ENCODE results near the gene ANKRD40. TPM values are rescaled to one million over a fixed set of nuclear protein-coding genes. Genes with fewer than 3 reads are reported as not detected.

ANKRD40 gene
- total and polyA plus RNA-seq, 9 of the 15 experiments (the other 6 are each of a cell fraction or from before 2014, with no cell fraction given) = 9.0 to 28.9 (median 27.7) TPM

DNA sequence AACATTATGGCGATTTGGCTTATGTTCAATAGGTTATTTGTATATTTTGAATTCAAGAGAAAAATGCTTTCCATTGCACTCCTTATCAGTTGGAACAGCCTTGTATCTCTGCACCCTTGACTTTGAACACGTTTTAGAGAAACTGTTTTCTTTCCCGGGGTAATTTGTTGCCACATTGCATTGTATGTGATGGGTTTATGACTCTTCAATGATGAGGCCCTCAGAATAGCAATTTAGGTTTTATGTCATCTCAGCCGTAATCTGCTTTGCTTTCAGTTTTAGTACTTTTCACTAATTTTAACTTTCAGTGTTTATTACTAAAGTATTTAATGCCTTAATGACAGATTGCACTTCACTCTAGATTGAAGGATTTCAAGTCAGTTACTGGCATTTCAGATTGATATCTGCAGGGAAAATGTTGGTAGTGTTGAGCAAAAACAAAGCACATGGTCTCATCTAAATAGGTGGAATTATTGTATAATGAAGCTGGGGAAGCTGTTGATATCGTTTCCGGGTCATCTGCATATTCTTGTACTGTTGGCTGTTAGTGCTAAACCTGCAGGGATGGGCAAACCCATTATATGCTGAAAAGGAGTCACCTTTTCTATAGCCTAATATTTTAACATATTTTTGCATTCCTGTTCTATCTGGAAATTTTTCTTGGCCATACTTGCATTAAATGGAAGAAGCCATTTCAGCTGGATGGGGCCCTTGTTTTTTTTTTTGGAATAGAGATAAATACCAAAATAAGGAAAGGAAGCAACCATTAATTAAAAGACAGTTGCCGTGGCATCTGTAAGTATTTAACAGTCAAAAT lies 13.7 kb upstream of the ANKRD40 start (continued):
- TF ChIP-seq, protein P1, sequence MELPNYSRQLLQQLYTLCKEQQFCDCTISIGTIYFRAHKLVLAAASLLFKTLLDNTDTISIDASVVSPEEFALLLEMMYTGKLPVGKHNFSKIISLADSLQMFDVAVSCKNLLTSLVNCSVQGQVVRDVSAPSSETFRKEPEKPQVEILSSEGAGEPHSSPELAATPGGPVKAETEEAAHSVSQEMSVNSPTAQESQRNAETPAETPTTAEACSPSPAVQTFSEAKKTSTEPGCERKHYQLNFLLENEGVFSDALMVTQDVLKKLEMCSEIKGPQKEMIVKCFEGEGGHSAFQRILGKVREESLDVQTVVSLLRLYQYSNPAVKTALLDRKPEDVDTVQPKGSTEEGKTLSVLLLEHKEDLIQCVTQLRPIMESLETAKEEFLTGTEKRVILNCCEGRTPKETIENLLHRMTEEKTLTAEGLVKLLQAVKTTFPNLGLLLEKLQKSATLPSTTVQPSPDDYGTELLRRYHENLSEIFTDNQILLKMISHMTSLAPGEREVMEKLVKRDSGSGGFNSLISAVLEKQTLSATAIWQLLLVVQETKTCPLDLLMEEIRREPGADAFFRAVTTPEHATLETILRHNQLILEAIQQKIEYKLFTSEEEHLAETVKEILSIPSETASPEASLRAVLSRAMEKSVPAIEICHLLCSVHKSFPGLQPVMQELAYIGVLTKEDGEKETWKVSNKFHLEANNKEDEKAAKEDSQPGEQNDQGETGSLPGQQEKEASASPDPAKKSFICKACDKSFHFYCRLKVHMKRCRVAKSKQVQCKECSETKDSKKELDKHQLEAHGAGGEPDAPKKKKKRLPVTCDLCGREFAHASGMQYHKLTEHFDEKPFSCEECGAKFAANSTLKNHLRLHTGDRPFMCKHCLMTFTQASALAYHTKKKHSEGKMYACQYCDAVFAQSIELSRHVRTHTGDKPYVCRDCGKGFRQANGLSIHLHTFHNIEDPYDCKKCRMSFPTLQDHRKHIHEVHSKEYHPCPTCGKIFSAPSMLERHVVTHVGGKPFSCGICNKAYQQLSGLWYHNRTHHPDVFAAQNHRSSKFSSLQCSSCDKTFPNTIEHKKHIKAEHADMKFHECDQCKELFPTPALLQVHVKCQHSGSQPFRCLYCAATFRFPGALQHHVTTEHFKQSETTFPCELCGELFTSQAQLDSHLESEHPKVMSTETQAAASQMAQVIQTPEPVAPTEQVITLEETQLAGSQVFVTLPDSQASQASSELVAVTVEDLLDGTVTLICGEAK (IDR thresholded peaks at IDR 0.05) = peak; percentile 72
- TF ChIP-seq, protein P1 (CRISPR knock-in tag; IDR thresholded peaks at IDR 0.05) = no peak
- no peak for TF ChIP-seq PPARD (CRISPR knock-in tag; IDR thresholded peaks at IDR 0.05)
- TF ChIP-seq ZNF76 (CRISPR knock-in tag; IDR thresholded peaks at IDR 0.05; ENCODE audit: borderline replicate concordance) = no peak
- TF ChIP-seq ZEB2 (IDR thresholded peaks at IDR 0.05) = 0 out of 2 replicates have a peak, but pooled peaks have one; percentile 34
- TF ChIP-seq HDAC3 (IDR thresholded peaks at IDR 0.05; ENCODE audit: borderline replicate concordance, partially characterized antibody) = peak; percentile 42
- TF ChIP-seq, protein P2, sequence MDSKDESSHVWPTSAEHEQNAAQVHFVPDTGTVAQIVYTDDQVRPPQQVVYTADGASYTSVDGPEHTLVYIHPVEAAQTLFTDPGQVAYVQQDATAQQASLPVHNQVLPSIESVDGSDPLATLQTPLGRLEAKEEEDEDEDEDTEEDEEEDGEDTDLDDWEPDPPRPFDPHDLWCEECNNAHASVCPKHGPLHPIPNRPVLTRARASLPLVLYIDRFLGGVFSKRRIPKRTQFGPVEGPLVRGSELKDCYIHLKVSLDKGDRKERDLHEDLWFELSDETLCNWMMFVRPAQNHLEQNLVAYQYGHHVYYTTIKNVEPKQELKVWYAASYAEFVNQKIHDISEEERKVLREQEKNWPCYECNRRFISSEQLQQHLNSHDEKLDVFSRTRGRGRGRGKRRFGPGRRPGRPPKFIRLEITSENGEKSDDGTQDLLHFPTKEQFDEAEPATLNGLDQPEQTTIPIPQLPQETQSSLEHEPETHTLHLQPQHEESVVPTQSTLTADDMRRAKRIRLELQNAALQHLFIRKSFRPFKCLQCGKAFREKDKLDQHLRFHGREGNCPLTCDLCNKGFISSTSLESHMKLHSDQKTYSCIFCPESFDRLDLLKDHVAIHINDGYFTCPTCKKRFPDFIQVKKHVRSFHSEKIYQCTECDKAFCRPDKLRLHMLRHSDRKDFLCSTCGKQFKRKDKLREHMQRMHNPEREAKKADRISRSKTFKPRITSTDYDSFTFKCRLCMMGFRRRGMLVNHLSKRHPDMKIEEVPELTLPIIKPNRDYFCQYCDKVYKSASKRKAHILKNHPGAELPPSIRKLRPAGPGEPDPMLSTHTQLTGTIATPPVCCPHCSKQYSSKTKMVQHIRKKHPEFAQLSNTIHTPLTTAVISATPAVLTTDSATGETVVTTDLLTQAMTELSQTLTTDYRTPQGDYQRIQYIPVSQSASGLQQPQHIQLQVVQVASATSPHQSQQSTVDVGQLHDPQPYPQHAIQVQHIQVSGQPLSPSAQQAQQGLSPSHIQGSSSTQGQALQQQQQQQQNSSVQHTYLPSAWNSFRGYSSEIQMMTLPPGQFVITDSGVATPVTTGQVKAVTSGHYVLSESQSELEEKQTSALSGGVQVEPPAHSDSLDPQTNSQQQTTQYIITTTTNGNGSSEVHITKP (IDR thresholded peaks at IDR 0.05; ENCODE audit: partially characterized antibody) = peak; percentile 57
- peak; percentile 21; the same call in 1 of the 2 replicates for TF ChIP-seq STAT5A (IDR thresholded peaks at IDR 0.05; ENCODE audit: borderline replicate concordance, low read length)
- peak; percentile 79 for TF ChIP-seq GABPA (tag; conservative IDR thresholded peaks at IDR 0.05; ENCODE audit: low read depth)
- peak; percentile 62 for TF ChIP-seq CBFA2T3 (IDR thresholded peaks at IDR 0.05)
- TF ChIP-seq C11orf30 (IDR thresholded peaks at IDR 0.05; ENCODE audit: low read depth) = peak; percentile 38; the same call in 1 of the 2 replicates
